Measurements from ENCODE around the gene KCNG2. TPM values are rescaled to one million over a fixed set of nuclear protein-coding genes. Genes with fewer than 3 reads are reported as not detected.

Gene KCNG2
- total RNA-seq, 1 experiment from 2014 or later: not detected

GRCh38 chr18:79818631-79819030 lies 20.9 kb downstream of the KCNG2 start:
- Histone ChIP-seq H3K27me3 (ENCODE audit: insufficient read depth, low read length) (peaks cover 13% of the 10 kb centered on the region; the same call in 1 of the 2 replicates), H3K9me2 (ENCODE audit: insufficient read depth) (no peaks in the 10 kb centered on the region), H4K20me1 (ENCODE audit: insufficient read depth) (no peaks in the 10 kb centered on the region), H3K9ac (ENCODE audit: low read length) (no peak overlapping the region), H2AFZ (ENCODE audit: low read depth, low read length, poor library complexity, severe bottlenecking) (no peak overlapping the region), H3K79me2 (ENCODE audit: insufficient read depth, low read length) (no peaks in the 10 kb centered on the region), H3K9me3 (ENCODE audit: control insufficient read depth in 1 of 2, insufficient read depth in 1 of 2, low read depth in 1 of 2, low read length in 2 of 2) (no peaks in the 10 kb centered on the region), H3K36me3 (ENCODE audit: control insufficient read depth in 1 of 2, insufficient read depth in 2 of 2, low read length in 2 of 2) (no peaks in the 10 kb centered on the region), H3K4me2 (ENCODE audit: low read length) (no peak overlapping the region), H3K27ac (ENCODE audit: low read depth, low read length) (no peak overlapping the region), H3K4me1 (ENCODE audit: control insufficient read depth in 1 of 2, insufficient read depth in 2 of 2, low read length in 2 of 2) (peaks cover 0 to 5% of the 10 kb centered on the region in 2 experiments; a peak in 1 of 4 replicates), H3K4me3 (replicated peaks in 1 of 2; ENCODE audit: low read depth in 1 of 2, low read length in 2 of 2) (no peak overlapping the region)
- POLR2A ChIA-PET: no interaction called here
- RAD21 ChIA-PET (ENCODE audit: low non-redundant PET in 1 of 2, low total read pairs in 2 of 2, uncharacterized antibody in 2 of 2, unreplicated experiment in 2 of 2): no interaction called here
- intact Hi-C loops (cut with micrococcal nuclease): no loop called here
- DNase-seq (ENCODE audit: low read depth, low spot score): no peak
- ATAC-seq: no peak
- CTCF ChIA-PET: no interaction called here
- TF ChIP-seq FOSL1 (IDR thresholded peaks at IDR 0.05; ENCODE audit: low read depth) (no peak), ZNF274 (IDR thresholded peaks at IDR 0.05; ENCODE audit: low read depth, low read length) (no peak), ZFX (IDR thresholded peaks at IDR 0.05) (no peak), SP1 (IDR thresholded peaks at IDR 0.05; ENCODE audit: low read depth) (no peak), EZH2 (IDR thresholded peaks at IDR 0.05) (no peak), TCF7L2 (IDR thresholded peaks at IDR 0.05; ENCODE audit: borderline replicate concordance, extremely low read depth, insufficient read depth, insufficient read length) (no peak), POLR2A (IDR thresholded peaks at IDR 0.05; ENCODE audit: borderline replicate concordance, extremely low read depth, insufficient read depth, insufficient read length) (no peak)
- no TSS peak for BruUV-seq (replicated peaks)

GRCh38 chr18:79819064-79819967 lies 21.6 kb downstream of the KCNG2 start:
- CTCF ChIA-PET: no interaction called here
- TF ChIP-seq EZH2phosphoT487 (IDR thresholded peaks at IDR 0.05; ENCODE audit: borderline replicate concordance) (no peak), POLR2AphosphoS5 (IDR thresholded peaks at IDR 0.05; ENCODE audit: low read depth, low read length) (no peak), RAD21 (IDR thresholded peaks at IDR 0.05; ENCODE audit: low read depth) (no peak), YY1 (IDR thresholded peaks at IDR 0.05; ENCODE audit: extremely low read depth, insufficient replicate concordance, low read depth, low read length) (no peak), ZFX (IDR thresholded peaks at IDR 0.05) (no peak), FOSL1 (IDR thresholded peaks at IDR 0.05; ENCODE audit: low read depth) (no peak)
- TF ChIP-seq, protein P1, sequence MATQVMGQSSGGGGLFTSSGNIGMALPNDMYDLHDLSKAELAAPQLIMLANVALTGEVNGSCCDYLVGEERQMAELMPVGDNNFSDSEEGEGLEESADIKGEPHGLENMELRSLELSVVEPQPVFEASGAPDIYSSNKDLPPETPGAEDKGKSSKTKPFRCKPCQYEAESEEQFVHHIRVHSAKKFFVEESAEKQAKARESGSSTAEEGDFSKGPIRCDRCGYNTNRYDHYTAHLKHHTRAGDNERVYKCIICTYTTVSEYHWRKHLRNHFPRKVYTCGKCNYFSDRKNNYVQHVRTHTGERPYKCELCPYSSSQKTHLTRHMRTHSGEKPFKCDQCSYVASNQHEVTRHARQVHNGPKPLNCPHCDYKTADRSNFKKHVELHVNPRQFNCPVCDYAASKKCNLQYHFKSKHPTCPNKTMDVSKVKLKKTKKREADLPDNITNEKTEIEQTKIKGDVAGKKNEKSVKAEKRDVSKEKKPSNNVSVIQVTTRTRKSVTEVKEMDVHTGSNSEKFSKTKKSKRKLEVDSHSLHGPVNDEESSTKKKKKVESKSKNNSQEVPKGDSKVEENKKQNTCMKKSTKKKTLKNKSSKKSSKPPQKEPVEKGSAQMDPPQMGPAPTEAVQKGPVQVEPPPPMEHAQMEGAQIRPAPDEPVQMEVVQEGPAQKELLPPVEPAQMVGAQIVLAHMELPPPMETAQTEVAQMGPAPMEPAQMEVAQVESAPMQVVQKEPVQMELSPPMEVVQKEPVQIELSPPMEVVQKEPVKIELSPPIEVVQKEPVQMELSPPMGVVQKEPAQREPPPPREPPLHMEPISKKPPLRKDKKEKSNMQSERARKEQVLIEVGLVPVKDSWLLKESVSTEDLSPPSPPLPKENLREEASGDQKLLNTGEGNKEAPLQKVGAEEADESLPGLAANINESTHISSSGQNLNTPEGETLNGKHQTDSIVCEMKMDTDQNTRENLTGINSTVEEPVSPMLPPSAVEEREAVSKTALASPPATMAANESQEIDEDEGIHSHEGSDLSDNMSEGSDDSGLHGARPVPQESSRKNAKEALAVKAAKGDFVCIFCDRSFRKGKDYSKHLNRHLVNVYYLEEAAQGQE (IDR thresholded peaks at IDR 0.05; ENCODE audit: low read depth): no peak
- TF ChIP-seq, protein P2, sequence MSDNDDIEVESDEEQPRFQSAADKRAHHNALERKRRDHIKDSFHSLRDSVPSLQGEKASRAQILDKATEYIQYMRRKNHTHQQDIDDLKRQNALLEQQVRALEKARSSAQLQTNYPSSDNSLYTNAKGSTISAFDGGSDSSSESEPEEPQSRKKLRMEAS (IDR thresholded peaks at IDR 0.05): no peak

More at GRCh38 chr18:79819064-79819967, 21.6 kb downstream of the KCNG2 start:
- Histone ChIP-seq H3K9me2 (ENCODE audit: insufficient read depth) (no peaks in the 10 kb centered on the region), H3K27ac (ENCODE audit: low read depth, low read length) (no peak overlapping the region), H4K20me1 (ENCODE audit: insufficient read depth) (no peaks in the 10 kb centered on the region), H3K9me3 (ENCODE audit: control insufficient read depth in 1 of 2, insufficient read depth in 1 of 2, low read depth in 1 of 2, low read length in 2 of 2) (no peaks in the 10 kb centered on the region), H3K4me3 (replicated peaks in 1 of 2; ENCODE audit: low read depth in 1 of 2, low read length in 2 of 2) (no peak overlapping the region), H3K27me3 (ENCODE audit: insufficient read depth, low read length) (peaks cover 7% of the 10 kb centered on the region; the same call in 1 of the 2 replicates), H3K9ac (ENCODE audit: low read length) (no peak overlapping the region), H2AFZ (ENCODE audit: low read depth, low read length, poor library complexity, severe bottlenecking) (no peak overlapping the region), H3K79me2 (ENCODE audit: insufficient read depth, low read length) (no peaks in the 10 kb centered on the region), H3K4me2 (ENCODE audit: low read length) (no peak overlapping the region), H3K4me1 (ENCODE audit: control insufficient read depth in 1 of 2, insufficient read depth in 2 of 2, low read length in 2 of 2) (peaks cover 0 to 5% of the 10 kb centered on the region in 2 experiments; a peak in 1 of 4 replicates), H3K36me3 (ENCODE audit: control insufficient read depth in 1 of 2, insufficient read depth in 2 of 2, low read length in 2 of 2) (no peaks in the 10 kb centered on the region)
- ATAC-seq (no peak), DNase-seq (ENCODE audit: low read depth, low spot score) (no peak)
- intact Hi-C loops (cut with micrococcal nuclease): no loop called here
- RAD21 ChIA-PET (ENCODE audit: low non-redundant PET in 1 of 2, low total read pairs in 2 of 2, uncharacterized antibody in 2 of 2, unreplicated experiment in 2 of 2): no interaction called here
- POLR2A ChIA-PET: no interaction called here
- no TSS peak for BruUV-seq (replicated peaks)

All from HCT116 (cell line).